ENCODE measurements around the gene LDLRAD3.

The LDLRAD3 gene

GRCh38 chr11:35951680-35952079 lies 7.8 kb downstream of the LDLRAD3 start:
- no peak for TF ChIP-seq CEBPB (IDR thresholded peaks at IDR 0.05)
- no peak for TF ChIP-seq TEAD4 (IDR thresholded peaks at IDR 0.05)
- no peak for TF ChIP-seq TAF1 (IDR thresholded peaks at IDR 0.05; ENCODE audit: low read depth)
- TF ChIP-seq CREB1 (IDR thresholded peaks at IDR 0.05; ENCODE audit: low read depth), result no peak
- TF ChIP-seq USF1 (IDR thresholded peaks at IDR 0.05), result no peak
- no peak for TF ChIP-seq EGR1 (IDR thresholded peaks at IDR 0.05)
- no peak for TF ChIP-seq REST (IDR thresholded peaks at IDR 0.05; ENCODE audit: low read depth)
- no peak for TF ChIP-seq RAD21 (IDR thresholded peaks at IDR 0.05; ENCODE audit: low read depth)
- no peak for TF ChIP-seq MAX (IDR thresholded peaks at IDR 0.05)
- no peak for TF ChIP-seq YY1 (IDR thresholded peaks at IDR 0.05; ENCODE audit: low read depth)
- TF ChIP-seq NFIC (IDR thresholded peaks at IDR 0.05), result no peak

- TF ChIP-seq CREB1 (IDR thresholded peaks at IDR 0.05; ENCODE audit: low read depth) (no peak), FOXM1 (IDR thresholded peaks at IDR 0.05; ENCODE audit: borderline replicate concordance, low read depth) (no peak), NFIC (IDR thresholded peaks at IDR 0.05) (no peak), TCF12 (IDR thresholded peaks at IDR 0.05; ENCODE audit: low read depth) (no peak), TEAD4 (IDR thresholded peaks at IDR 0.05) (no peak), YY1 (IDR thresholded peaks at IDR 0.05; ENCODE audit: low read depth) (no peak), CEBPB (IDR thresholded peaks at IDR 0.05) (no peak), RAD21 (IDR thresholded peaks at IDR 0.05; ENCODE audit: low read depth) (no peak)
Observed at GRCh38 chr11:35953081-35953760, 9.4 kb downstream of the LDLRAD3 start.

- TF ChIP-seq FOXM1 (IDR thresholded peaks at IDR 0.05; ENCODE audit: borderline replicate concordance, low read depth), result no peak
- no peak for TF ChIP-seq TAF1 (IDR thresholded peaks at IDR 0.05; ENCODE audit: low read depth)
- no peak for TF ChIP-seq TEAD4 (IDR thresholded peaks at IDR 0.05)
- TF ChIP-seq REST (IDR thresholded peaks at IDR 0.05; ENCODE audit: low read depth), result no peak
- no peak for TF ChIP-seq RAD21 (IDR thresholded peaks at IDR 0.05; ENCODE audit: low read depth)
- TF ChIP-seq TCF12 (IDR thresholded peaks at IDR 0.05; ENCODE audit: low read depth), result no peak
- TF ChIP-seq CREB1 (IDR thresholded peaks at IDR 0.05; ENCODE audit: low read depth), result no peak
- TF ChIP-seq NFIC (IDR thresholded peaks at IDR 0.05), result no peak
Observed at GRCh38 chr11:35954205-35954604, 10.3 kb downstream of the LDLRAD3 start.

GRCh38 chr11:35955636-35956035 lies 11.8 kb downstream of the LDLRAD3 start:
- TF ChIP-seq RAD21 (IDR thresholded peaks at IDR 0.05; ENCODE audit: low read depth) (no peak), TEAD4 (IDR thresholded peaks at IDR 0.05) (no peak), NFIC (IDR thresholded peaks at IDR 0.05) (no peak), FOXM1 (IDR thresholded peaks at IDR 0.05; ENCODE audit: borderline replicate concordance, low read depth) (no peak), ZBTB7A (IDR thresholded peaks at IDR 0.05; ENCODE audit: low read depth) (no peak), USF1 (IDR thresholded peaks at IDR 0.05) (no peak), TAF1 (IDR thresholded peaks at IDR 0.05; ENCODE audit: low read depth) (no peak), EP300 (IDR thresholded peaks at IDR 0.05; ENCODE audit: borderline replicate concordance) (no peak), MAX (IDR thresholded peaks at IDR 0.05) (no peak), CREB1 (IDR thresholded peaks at IDR 0.05; ENCODE audit: low read depth) (no peak), CEBPB (IDR thresholded peaks at IDR 0.05) (no peak), TCF12 (IDR thresholded peaks at IDR 0.05; ENCODE audit: low read depth) (no peak)

- no peak for TF ChIP-seq USF1 (IDR thresholded peaks at IDR 0.05)
- no peak for TF ChIP-seq CREB1 (IDR thresholded peaks at IDR 0.05; ENCODE audit: low read depth)
- TF ChIP-seq EP300 (IDR thresholded peaks at IDR 0.05; ENCODE audit: borderline replicate concordance), result no peak
- TF ChIP-seq TAF1 (IDR thresholded peaks at IDR 0.05; ENCODE audit: low read depth), result no peak
- TF ChIP-seq RAD21 (IDR thresholded peaks at IDR 0.05; ENCODE audit: low read depth), result no peak
- TF ChIP-seq REST (IDR thresholded peaks at IDR 0.05; ENCODE audit: low read depth), result no peak
- no peak for TF ChIP-seq EGR1 (IDR thresholded peaks at IDR 0.05)
- no peak for TF ChIP-seq CEBPB (IDR thresholded peaks at IDR 0.05)
- TF ChIP-seq TCF12 (IDR thresholded peaks at IDR 0.05; ENCODE audit: low read depth), result no peak
- no peak for TF ChIP-seq MAX (IDR thresholded peaks at IDR 0.05)
- no peak for TF ChIP-seq YY1 (IDR thresholded peaks at IDR 0.05; ENCODE audit: low read depth)
- TF ChIP-seq TEAD4 (IDR thresholded peaks at IDR 0.05), result no peak
- no peak for TF ChIP-seq FOXM1 (IDR thresholded peaks at IDR 0.05; ENCODE audit: borderline replicate concordance, low read depth)
- TF ChIP-seq ZBTB7A (IDR thresholded peaks at IDR 0.05; ENCODE audit: low read depth), result no peak
- no peak for TF ChIP-seq NFIC (IDR thresholded peaks at IDR 0.05)
Observed at GRCh38 chr11:35962369-35963138, 18.7 kb downstream of the LDLRAD3 start.
